ENCODE measurements around the gene SBF1. TPM values are rescaled to one million over a fixed set of nuclear protein-coding genes. Genes with fewer than 3 reads are reported as not detected.

SBF1 gene
- total and polyA plus RNA-seq, 9 donors: 1.9 to 86.0 (median 58.7) TPM

GRCh38 chr22:50479721-50480120, 4.9 kb upstream of the SBF1 start:
- peaks cover 4% of the 10 kb centered on the region for H3K4me1 ChIP-seq (ENCODE audit: insufficient read depth)
- H3K27me3 ChIP-seq: peaks cover 9% of the 10 kb centered on the region
- intact Hi-C loops (cut with DNase I): no loop called here
- WGBS, 3 donors: 73 to 82% (median 74%) methylated on average over 11 of the region's 11 CpGs
- H3K9me3 ChIP-seq: no peaks in the 10 kb centered on the region
- no peak overlapping the region for H3K4me3 ChIP-seq
- no peak for DNase-seq
- no peak overlapping the region for H3K27ac ChIP-seq
- TF ChIP-seq CTCF (IDR thresholded peaks at IDR 0.05): no peak
- TF ChIP-seq POLR2A (IDR thresholded peaks at IDR 0.05): no peak
- no peak for TF ChIP-seq EP300 (IDR thresholded peaks at IDR 0.05)
- H3K36me3 ChIP-seq: no peaks in the 10 kb centered on the region

- Histone ChIP-seq H3K4me3 (no peak overlapping the region), H3K36me3 (no peaks in the 10 kb centered on the region), H3K4me1 (ENCODE audit: insufficient read depth) (peaks cover 16% of the 10 kb centered on the region), H3K27ac (no peak overlapping the region), H3K9me3 (no peaks in the 10 kb centered on the region), H3K27me3 (peaks cover 9% of the 10 kb centered on the region)
- TF ChIP-seq POLR2A (IDR thresholded peaks at IDR 0.05): no peak
- no peak for TF ChIP-seq CTCF (IDR thresholded peaks at IDR 0.05)
- TF ChIP-seq EP300 (IDR thresholded peaks at IDR 0.05): no peak
- 85 to 93% (median 91%) methylated on average over 12 of the region's 12 CpGs for WGBS, 3 donors
- intact Hi-C loops (cut with DNase I): no loop called here
- DNase-seq: no peak
Measured at GRCh38 chr22:50477923-50478322, 3.1 kb upstream of the SBF1 start.

GRCh38 chr22:50476868-50477267, 2.0 kb upstream of the SBF1 start:
- no peak for DNase-seq
- H3K27me3 ChIP-seq: peaks cover 9% of the 10 kb centered on the region
- 73 to 74% (median 73%) methylated on average over 7 of the region's 7 CpGs for WGBS, 3 donors
- H3K36me3 ChIP-seq: no peaks in the 10 kb centered on the region
- TF ChIP-seq EP300 (IDR thresholded peaks at IDR 0.05): no peak
- no peak for TF ChIP-seq POLR2A (IDR thresholded peaks at IDR 0.05)
- no peak for TF ChIP-seq CTCF (IDR thresholded peaks at IDR 0.05)
- H3K4me3 ChIP-seq: no peak overlapping the region
- intact Hi-C loops (cut with DNase I): no loop called here
- no peak overlapping the region for H3K27ac ChIP-seq
- H3K4me1 ChIP-seq (ENCODE audit: insufficient read depth): peaks cover 18% of the 10 kb centered on the region
- H3K9me3 ChIP-seq: no peaks in the 10 kb centered on the region

GRCh38 chr22:50475652-50476002, 792 bp upstream of the SBF1 start:
- DNase-seq: no peak
- 83 to 89% (median 85%) methylated on average over 6 of the region's 6 CpGs for WGBS, 3 donors
- Histone ChIP-seq H3K27me3 (no peaks in the 10 kb centered on the region), H3K9me3 (no peaks in the 10 kb centered on the region), H3K36me3 (no peaks in the 10 kb centered on the region), H3K4me1 (ENCODE audit: insufficient read depth) (peaks cover 23% of the 10 kb centered on the region), H3K4me3 (no peak overlapping the region), H3K27ac (no peak overlapping the region)
- intact Hi-C loops (cut with DNase I): no loop called here
- TF ChIP-seq CTCF (IDR thresholded peaks at IDR 0.05): no peak
- no peak for TF ChIP-seq EP300 (IDR thresholded peaks at IDR 0.05)
- no peak for TF ChIP-seq POLR2A (IDR thresholded peaks at IDR 0.05)

All from ovary (tissue), 9 donors.